ENCODE data around the gene CTSH.

The CTSH gene

DNA sequence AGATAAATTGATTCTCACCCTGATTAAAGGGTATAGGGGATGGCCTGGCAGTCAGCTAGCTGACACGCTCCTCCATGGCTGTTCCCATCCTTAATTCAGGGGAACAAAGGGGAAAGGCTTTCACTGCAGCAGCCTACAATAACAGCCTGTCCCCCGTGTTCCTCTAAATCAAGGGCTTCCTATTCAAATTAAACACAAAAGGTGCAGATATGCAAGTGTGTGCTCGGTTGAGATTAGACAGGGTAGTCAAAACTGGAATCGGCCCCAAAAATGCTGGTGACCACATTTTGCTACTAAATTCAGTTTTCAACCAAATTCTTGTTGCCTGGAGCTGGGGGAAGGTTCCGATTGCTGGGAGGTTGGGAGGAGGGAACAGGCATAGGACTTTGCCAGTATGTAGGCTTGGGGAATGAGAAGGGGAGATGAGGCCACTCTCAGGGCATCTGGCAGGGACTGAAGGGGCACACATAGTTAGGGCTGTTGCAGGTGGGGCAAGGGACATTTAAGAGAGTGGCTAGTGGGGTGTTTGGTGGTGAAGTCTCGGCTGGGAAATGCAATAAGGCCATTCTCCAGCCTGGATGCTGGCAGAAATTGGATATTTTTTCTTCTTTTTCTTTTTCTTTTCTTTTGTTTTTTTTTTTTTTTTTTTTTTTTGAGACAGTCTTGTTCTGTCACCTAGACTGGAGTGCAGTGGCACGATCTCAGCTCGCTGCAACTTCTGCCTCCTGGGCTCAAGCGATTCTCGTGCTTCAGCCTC lies 32.9 kb upstream of the CTSH start:
- no peak for DNase-seq (ENCODE audit: low spot score)

DNA sequence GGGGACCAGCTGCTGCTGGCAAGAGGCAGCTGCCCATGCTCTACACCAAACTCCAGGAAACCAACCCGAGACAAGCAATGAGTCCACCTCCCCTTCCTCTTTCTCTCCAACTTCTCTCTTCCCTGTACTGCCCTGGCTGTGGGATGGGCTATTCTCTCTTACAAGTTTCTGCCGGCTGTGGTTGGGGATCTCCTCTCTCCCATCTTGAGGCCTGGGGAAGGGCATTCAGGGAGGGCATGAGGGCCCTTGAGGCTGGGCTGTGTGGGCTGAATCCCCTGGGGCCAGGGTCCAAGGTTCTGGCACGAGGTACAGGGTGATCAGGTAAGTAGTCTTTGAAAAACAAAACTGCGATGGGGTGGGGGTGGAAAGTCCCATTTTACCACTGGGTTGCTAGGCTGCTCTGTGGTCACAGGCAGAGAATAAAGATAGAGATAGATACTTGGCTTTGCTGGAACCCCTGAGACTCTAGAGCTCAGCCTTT lies 32.3 kb upstream of the CTSH start:
- DNase-seq (ENCODE audit: low spot score), result peak; percentile 2

DNA sequence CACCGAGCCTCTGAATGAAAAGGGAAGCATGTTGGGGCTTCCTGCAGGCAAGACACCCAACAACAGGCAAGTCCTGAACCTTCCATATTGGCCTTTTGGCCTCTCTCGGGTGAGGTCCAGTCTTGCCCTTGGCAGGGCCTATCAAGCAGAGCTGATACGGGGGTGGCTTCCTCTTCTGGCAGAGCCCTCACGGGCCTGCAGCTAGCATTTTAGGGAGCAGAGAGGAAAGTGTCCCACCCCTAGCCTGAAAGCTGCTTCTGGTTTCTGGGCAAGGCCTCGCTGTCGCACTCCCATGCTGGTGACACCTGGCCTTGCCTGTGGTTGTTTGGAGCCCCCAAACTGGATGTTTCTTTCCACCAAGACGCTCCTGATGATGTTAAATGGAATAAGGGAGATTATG lies 31.8 kb upstream of the CTSH start:
- no peak for DNase-seq (ENCODE audit: low spot score)

DNA sequence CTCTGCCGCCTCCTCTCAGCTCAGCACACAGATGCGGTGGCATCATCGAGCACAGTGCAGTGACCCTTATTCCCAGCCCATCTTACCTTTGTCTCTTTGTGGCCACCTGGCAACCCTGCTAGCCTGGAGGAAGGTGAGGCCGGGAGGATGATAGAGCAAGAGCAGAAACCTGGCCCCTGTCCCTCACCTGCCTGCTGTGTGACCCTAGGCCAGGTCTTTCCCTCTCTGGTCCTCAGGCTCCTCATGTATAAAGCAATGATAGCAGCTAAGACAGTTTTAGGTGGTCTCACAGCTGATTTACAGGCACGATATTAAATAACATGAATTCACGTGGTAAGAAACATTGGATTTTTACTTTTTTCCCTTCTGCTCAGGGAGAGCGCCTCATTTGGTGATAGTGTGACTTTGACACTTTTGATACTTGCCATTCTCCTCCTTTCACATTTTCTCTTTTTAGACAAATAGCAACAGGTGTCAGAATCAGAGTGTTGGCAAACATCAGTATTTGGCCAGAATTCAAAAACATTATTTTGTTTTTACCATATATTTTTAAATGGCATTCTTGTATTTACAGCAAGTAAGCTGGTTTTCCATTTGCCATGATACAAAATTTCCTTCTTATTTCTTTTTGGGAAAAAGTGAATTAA lies 29.5 kb upstream of the CTSH start:
- no peak for DNase-seq (ENCODE audit: low spot score)

DNA sequence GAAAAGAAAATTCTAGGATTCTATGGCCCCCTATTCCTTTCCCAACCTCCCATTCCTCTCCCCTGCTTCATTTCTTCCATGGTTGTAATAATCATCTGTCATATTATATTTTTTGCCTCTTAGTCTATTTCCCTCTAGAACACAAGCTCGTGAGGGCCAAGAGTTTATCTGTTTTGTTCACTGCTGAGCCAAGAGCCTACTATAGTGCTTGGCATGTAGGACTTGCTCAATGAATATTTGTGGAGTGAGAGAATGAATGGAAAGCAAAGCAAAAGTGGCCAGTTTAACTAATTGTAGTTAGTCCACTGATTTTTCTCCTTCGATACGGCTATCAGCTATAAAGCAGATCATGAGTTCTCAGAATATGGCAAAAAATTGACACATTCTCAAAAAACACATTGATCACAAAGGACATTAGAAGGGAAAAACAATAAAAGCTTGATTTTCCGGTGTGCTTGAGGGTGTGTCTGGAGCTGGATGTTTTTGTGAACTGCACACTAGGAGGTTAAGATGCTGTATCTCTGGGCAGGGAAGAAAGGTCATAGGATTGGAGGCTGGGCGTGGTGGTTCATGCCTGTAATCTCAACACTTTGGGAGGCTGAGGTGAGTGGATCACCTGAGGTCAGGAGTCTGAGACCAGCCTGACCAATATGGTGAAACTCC lies 25.0 kb upstream of the CTSH start:
- DNase-seq (ENCODE audit: low spot score), result no peak

DNA sequence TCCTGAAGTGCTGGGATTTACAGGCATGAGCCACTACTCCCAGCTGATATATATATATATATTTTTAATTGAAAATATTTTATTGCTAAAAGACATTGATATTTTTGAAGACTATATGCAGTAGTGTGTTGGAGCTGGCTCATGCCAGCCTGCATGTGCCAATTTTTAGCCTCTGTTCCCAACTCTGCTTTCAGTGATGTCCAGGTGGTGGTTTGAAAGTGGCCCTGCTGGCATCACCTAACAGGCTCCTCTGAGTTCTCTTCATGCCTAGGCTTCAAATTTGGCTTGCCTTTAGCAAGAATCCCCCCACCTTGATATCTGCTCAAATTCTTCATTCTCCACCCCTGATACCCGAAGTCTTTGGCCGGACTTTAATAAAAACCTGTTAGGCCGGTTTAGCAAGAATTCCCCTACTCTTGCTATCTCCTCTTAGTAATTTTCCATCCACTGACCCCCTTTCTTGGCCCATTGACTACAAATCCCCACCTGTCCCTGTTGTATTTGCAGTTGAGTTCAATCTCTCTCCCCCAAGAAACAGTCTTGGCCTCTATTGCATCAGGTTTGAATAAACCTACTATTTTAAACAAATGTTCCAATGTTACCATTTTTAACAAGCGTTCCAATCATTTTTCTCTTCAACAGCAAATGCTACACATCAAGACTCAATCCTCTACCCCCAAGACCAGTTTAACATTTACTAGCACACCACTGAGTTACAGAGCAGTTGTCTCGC lies 23.9 kb upstream of the CTSH start:
- no peak for DNase-seq (ENCODE audit: low spot score)

DNA sequence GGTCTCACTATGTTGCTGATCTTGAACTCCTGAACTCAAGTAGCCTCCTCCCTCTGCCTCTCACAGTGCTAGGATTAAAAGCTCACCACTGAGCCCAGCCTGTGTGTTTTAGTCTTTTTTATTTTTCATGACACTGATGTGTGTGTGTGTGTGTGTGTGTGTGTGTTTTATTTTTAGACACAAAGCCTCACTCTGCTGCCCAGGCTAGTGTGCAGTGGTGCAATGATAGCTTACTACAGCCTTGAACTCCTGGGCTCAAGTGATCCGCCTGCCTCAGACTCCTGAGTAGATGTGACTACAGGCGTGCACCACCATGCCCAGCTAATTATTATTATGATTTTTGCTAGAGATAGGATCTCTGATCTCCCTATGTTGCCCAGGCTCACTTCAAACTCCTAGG lies 23.3 kb upstream of the CTSH start:
- DNase-seq (ENCODE audit: low spot score), result no peak

DNA sequence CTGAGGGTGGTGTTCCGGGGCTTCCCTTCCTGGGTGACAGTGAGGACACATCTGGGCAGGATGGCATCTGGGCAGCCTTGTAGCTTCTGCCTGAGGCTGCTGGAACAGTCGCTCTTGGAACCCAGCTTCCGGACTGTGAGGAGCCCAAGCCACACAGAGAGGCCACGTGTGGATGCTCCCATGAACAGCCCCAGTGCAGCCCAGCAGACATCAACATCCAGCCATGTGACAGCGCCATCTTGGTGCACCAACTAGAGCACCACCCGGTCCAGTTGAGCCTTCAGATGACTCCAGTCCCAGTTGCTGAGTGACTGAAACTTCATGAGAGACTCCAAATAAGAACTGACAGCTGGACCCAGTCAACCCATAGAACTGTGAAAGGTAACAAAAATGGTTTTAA lies 15.5 kb upstream of the CTSH start:
- no peak for DNase-seq (ENCODE audit: low spot score)

DNA sequence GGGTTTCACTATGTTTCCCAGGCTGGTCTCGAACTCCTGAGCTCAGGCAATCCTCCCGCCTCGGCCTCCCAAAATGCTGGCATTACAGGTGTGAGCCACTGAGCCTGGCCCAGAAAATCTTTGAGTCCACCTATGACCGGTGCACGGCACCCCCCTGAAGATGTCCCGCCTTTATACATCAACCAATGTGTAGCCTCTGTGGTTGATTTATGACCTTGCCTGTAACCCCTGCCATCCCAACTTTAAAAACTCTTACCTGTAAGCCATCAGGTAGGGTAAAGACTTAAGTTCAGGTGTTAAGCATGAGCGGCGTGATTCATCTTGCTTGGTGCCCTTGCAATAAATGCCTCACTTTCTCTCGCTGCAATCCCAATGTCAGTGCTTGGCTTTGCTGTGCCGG lies 14.5 kb upstream of the CTSH start:
- DNase-seq (ENCODE audit: low spot score), result no peak

DNA sequence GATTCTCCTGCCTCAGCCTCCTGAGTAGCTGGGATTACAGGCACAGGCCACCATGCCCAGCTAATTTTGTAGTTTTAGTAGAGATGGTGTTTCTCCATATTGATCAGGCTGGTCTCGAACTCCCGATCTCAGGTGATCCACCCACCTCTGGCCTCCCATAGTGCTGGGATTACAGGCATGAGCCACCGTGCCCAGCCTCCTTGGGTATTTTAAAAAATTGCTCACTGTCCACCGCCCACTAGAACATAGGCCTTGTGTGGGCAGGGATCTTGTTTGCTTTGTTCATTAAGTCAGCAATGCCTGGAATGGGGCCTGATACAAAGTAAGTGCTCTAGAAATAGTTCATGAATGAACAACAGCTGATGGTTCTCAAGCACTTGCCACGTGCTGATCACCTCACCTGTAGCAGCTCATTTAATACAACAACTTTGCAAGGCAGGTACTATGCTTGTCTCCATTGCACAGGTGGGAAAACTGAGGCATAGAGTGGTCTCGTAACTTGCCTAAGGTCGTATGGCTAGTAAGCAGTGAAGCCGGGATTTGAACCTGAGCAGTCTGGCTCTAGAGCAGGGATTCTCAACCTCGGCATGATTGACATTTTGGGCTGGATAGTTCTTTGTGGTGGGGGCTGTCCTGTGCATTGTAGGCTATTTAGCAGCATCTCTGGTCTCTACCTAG lies 12.7 kb upstream of the CTSH start:
- DNase-seq (ENCODE audit: low spot score), result no peak

DNA sequence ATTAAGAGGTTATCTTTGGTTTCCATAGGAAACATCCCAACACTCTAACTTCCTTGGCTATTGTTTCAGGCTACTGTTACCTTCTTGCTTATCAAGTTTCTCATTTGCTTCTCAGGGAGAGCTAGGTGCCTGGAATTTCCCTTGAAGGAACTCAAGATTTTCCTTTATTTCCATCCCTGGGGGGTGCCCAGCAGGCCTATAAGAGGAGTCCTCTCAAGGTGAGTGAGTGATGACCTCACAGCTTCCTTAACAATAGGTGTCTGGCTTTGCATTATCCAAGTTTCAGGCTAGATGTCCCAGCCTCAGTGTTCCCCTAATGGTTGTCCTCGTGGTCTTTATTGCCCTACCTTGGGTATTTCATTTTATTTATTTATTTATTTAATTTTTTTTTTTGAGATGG lies 12.1 kb upstream of the CTSH start:
- DNase-seq (ENCODE audit: low spot score), result no peak

DNA sequence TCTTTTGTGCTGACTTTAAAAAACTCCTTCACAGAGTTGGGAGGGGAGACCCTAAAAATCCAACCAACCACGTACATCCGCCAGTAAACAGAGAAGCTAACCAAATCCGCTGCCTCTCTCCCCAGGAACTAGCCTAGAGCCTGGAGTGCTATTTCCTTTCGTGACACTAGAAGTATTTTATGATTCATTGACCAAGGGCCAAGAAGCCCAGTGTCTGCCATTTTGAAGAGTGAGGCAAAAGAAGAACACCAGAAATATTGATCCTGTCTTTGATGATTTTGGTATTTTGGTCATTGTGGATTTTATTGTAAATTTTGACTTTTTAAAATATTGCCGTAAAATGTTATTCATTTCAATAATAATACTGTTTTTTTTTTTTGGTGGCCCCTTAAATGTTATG lies 10.5 kb upstream of the CTSH start:
- DNase-seq (ENCODE audit: low spot score), result no peak

DNA sequence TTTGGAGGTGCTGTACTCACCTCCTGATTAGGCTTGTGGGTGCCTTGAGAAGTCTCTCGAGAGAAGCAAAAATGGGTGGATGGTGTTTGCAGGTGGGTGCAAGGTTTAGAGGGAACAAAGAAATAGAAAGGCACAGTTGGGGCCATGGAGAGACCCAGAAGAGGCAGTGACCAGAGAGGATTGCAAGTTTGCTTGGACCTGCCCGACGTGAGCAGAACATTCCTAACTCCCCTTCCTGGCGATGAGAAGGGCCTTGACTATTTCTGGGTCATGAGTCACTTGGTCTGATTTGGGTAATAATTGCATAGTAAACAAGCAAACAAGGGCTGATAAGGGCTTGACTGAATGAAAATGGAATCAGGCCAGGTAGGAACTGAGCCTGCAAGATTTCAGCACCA lies 7.0 kb upstream of the CTSH start:
- DNase-seq (ENCODE audit: low spot score), result no peak

DNA sequence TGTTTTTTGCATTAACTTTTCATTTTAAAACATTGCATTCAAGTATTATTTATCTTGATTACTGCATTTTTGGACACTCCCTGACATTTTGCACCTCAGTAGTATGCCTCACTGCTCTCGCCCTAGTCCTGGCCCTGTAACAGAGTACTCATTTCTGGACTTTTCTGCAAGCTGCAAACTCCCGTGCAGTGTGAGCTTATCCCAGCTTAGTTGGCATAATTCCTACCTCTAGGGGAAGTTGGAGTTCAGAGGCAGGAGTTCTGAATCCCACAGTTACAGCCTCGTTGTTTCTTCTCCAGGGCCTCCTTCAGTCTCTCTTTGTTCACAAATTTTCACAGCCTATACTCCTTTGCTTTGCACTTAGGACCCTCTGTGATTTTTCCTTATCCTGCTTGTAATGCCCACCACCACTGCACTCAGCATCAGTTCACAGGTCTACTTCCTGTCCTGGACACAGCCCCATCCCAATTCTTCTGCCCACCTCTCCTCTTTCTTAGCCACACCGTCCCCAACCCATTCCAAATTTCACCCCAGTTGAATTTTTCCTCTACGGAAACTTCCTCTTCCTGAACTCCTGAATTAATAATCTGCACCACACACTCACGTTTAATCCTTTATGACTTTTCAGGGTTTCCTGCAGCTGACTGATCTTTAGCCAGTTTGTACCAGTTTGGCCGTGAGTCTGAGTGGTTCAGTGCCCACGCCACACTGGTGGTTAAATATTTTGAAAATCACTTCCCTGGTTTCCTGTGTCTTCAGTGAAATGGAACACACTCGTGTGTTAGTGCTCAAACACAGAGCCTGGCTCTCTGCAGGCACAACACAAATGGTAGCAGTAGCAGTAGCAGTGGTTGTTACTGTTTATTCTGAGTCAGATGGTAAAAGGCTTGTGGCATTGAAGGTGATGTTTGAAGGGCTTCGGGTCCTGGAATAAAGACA lies 6.3 kb upstream of the CTSH start:
- DNase-seq (ENCODE audit: low spot score), result no peak

DNA sequence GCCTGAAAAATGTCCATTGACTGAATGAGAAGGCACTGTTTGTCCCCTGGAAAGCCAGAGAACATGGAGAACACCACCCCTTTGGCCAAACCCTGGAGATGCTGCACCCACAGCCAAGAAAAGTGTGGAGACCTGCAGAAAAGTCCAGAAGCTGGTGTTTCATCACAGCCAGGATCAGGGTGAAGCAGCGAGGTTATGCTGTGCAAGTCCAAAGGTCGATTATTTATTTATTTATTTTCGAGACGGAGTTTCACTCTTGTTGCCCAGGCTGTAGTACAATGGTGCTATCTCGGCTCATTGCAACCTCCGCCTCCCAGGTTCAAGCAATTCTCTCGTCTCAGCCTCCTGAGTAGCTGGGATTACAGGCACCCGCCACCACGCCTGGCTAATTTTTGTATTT lies 5.5 kb upstream of the CTSH start:
- no peak for DNase-seq (ENCODE audit: low spot score)

DNA sequence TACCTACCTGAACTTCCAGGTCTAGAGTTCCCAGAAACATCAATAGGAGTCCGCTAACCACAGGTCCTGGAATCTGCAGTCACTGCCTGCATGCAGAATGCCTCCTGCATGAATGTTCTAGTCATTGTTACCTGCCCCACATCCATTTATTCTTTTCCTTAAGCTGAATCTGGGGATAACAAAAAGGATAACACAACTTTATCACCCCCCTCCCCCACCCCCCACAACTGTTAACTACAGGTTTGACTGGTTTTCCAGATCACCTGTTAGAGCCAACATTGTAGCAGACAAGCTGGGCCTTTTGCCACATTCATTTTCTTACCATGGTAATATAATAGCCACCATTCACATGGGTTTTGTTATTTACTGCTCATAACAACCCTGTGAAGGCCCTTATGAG lies 4.6 kb upstream of the CTSH start:
- DNase-seq (ENCODE audit: low spot score), result no peak

DNA sequence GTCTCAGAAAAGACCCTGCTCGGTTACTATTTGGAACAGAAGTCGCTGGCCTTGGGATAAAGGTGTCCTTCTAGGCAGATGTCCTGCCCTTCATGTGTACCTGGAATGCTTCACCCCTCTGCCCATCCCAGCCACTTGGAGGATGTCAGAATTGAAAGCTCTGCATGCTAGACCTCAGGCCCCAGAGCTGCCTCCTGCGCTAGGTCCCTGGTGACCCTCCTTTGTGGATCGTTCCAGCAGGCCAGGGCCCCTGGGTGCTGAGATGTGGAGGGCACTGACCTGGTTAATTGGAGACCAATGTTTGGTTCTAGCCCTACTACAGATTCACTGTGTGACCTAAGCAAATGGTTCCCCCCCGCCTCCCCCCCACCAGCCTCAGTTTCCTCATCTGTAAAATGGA lies 2.7 kb upstream of the CTSH start:
- DNase-seq (ENCODE audit: low spot score), result no peak

DNA sequence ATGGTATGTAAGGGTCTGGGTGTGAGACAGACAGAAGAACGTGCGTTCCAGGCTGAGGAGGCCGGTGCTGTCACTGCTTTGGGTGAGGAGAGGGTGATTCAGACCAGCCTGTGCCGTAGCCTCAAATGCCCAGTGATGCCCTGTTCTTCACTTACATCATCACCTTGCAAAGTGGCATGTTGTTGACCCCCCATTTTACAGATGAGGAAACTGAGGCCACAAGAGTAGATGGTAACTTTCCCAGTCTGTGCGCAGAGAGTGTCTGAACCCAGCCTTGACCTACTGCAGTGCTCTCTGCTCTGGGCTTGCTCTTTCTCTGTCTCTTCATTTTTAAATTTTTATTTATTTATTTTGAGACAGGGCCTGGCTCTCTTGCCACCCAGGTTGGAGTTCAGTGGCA lies 1.6 kb upstream of the CTSH start:
- DNase-seq (ENCODE audit: low spot score), result no peak

DNA sequence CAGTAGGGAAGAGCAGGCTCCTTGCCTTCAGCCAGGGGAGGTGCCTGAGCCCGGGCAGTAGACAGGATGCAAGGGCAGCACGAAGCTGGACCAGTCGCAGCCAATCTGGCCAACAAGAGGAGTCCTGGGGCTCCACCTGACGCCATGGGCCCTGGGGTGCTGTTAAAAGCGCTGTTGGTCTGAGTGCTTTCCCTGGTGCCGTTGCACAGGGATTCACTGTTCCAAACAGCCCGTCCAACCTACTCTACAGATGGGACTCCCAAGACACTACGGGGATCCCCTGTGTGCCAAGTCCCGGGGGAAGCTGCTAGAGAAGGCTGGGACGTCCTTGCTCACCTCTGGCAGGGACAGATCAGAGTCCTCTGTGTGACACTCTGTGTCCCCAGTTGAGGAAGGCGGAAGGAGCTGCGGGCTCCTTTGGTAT lies 632 bp downstream of the CTSH start:
- no peak for DNase-seq (ENCODE audit: low spot score)

DNA sequence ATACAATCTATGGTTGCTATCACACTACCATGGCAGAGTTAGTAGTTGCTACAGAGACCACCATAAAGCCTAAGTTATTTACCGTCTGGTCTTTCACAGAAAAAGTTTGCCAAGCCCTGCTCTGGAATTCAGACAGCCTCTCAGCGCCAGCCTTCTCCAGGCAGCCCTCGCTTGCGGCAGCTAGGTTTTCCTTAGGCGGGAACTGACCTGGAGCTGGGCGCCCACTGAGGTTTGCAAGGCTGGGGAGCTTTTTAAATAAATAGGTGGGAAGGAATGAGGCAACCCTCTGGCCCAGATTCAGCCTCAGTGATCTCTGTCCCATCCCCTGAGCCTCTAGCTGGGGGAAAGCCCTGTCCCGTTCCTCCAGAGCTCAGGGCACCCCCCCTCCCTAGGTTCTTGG lies 1.2 kb downstream of the CTSH start:
- no peak for DNase-seq (ENCODE audit: low spot score)

DNA sequence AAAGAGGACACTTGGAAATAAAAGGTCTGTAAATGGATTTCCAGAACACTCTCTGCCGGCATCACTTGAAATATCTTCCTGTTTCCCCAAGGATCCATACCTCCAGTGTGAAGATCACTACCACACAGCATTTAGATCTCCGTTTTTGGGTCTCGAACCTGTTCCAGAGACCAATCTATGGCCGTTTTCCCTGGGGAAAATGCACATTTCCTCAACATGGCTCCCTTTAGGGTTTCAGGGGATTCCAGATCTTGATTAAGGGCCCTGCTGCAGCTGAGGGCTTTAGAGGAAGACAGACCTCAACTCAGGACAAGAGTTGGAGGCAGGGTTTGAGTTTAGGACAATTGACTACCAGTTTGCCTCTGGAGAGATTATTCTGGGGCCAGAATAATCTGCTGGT lies 2.1 kb downstream of the CTSH start:
- DNase-seq (ENCODE audit: low spot score), result no peak

Data from CD4-positive, alpha-beta T cell treated with Interleukin-15 for 4 hours (primary cell).